Omental fat pad (tissue), 4 donors: ENCODE measurements around the gene LPO. TPM values are rescaled to one million over a fixed set of nuclear protein-coding genes. Genes with fewer than 3 reads are reported as not detected.

Source experiments
- ATAC-seq: fragments of 150-250 bp; one replicate; pipeline ENCODE4 v1.9.1; 2016; ENCODE audit warnings: mild to moderate bottlenecking, moderate library complexity; ENCODE audit not compliant: low FRiP score
- DNase-seq: peaks from one replicate; pipeline ENCODE4 v3.0.0-alpha.2; 2019; ENCODE audit warnings: low spot score
- CTCF ChIP-seq, 3 donors: fragments of 450-650 bp; IDR thresholded peaks; one replicate each; pipeline ENCODE4 v1.5.1; 2016 to 2017; ENCODE audit warnings: antibody characterized with exemption in 3 of 3, mild to moderate bottlenecking in 3 of 3, moderate library complexity in 2 of 3
- total RNA-seq, 4 donors: library from RNA; depleted of rRNA; stranded (reverse); fragments of >200 nt; gene quantifications; one replicate each; pipeline ENCODE4 v1.1.0, GENCODE V29; 2016

The LPO gene
- total RNA-seq, 4 donors from 2014 or later, result 0.46 TPM; not detected in 3

GRCh38 chr17:58289869-58290268 is 51.5 kb downstream of the LPO start:
- no peak for ATAC-seq
- DNase-seq, result no peak
- TF ChIP-seq CTCF (IDR thresholded peaks at IDR 0.05), result no peak

DNA sequence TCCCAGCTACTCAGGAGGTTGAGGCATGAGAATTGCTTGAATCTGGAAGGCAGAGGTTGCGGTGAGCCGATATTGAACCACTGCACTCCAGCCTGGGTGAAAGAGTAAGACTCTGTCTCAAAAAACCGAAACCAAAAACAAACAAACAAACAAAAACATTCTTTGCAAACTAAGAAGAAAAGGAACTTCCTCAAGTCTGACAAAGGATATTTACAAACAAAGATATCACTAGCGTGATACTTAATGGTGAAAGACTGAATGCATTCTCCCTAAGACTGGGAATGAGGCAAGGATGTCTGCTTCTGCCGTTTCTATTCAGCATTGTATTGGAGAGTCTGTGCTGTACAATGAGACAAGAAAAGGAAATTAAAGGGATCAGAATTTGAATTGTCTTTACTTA is 52.9 kb downstream of the LPO start:
- ATAC-seq (no peak), DNase-seq (no peak)
- no peak for TF ChIP-seq CTCF (IDR thresholded peaks at IDR 0.05)

- ATAC-seq (no peak), DNase-seq (no peak)
- no peak for TF ChIP-seq CTCF (IDR thresholded peaks at IDR 0.05)
Measured at GRCh38 chr17:58294034-58294433, 55.6 kb downstream of the LPO start.

DNA sequence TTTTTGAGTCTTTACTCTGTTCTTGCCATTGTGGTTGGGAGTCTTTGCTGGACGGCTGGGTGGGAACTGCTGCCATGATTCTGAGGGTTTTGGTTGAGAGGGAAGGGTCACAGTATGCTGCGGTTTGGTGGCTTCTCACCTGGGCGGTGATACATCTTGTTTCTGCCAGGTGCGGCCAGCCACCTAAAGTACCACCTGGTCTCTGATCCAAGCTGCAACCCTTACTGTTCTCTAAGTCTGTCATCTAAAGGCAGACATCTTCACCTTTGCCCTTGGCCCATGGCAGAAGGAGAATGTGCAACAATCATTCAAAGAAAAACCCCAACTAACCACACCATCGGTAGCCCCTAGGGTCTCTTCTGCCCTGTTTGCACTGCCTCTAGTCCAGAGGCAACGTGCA is 62.0 kb downstream of the LPO start:
- no peak for TF ChIP-seq CTCF (IDR thresholded peaks at IDR 0.05)
- no peak for DNase-seq
- ATAC-seq, result no peak

DNA sequence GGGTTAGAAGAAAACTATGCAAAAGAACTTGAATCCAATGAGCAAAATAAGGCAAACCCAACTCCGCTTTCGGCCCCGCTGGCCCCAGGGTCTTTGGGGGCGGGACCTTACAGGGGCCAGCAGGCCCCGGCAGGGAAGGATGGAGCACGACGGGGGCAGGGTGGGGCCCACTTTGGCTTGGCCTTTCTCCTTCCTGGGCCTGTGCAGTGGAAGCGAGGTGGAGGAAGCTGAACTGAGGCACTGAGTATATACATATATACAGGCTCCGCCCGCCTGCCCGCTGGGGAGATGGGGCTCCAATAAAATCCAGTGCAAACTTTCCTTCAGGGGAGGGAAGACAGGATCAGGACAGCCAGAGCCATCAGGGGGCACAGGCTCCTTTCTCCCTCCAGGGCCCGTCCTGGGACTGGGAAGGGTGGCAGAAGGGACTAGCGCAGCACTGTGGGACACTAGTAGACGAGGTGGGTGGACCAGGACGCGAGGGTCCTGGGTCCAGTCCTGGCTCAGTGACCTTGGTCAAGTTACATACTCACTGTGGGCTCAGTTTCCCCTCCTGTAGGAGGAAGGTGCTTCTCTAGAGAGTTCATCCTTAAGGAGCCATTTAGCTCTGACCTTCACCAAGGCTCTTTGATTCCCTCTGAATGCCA is 63.2 kb downstream of the LPO start:
- no peak for TF ChIP-seq CTCF (IDR thresholded peaks at IDR 0.05)
- DNase-seq (no peak), ATAC-seq (no peak)

DNA sequence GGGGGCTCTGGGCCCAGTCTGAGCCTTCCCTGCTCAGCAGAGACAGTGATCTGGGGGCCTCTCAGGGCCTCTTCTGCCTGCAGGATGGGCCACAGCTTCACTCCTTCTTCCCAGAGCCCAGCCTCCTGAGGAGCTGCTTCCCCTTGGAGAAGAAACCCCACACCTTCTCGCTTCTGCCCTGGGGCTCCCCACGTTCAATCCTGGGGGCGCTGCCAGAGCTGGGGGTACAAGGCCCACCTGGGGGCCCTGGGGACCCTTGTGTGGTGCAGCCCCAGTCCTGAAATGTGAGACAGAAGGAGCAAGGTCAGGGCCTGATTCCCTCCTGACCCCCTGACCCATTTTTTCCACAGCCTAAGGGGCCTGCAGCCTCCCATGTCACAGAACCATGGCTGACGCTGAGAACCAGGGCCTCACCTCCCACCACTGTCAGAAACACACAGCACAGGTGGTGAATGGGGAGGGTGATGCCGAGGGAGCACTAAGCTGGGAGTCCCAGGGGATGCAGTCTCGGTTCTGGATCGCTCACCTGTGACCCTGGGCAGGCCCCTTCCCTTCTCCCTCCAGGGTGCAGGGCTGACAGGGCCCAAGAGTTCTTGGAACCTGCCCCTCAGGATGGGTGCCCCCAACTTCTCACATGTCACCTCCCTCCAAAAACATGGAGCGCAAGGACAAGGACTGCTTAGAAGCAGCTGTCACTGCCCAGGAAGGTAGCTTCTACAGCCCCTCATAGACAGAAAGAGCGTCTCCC is 64.0 kb downstream of the LPO start:
- no peak for DNase-seq
- TF ChIP-seq CTCF (IDR thresholded peaks at IDR 0.05), result no peak
- no peak for ATAC-seq
